ENCODE measurements around the gene DGKB.
"Not testable (repeated sequence)": the region's sequence is repeated elsewhere in the genome, so short reads cannot be mapped to it uniquely, and the experiment has no call there.

DGKB gene

GRCh38 chr7:14507617-14508016, 394.9 kb downstream of the DGKB start:
- Histone ChIP-seq H3K27me3 (ENCODE audit: control insufficient read depth, insufficient read depth, low read length) (no peaks in the 10 kb centered on the region), H3K9ac (ENCODE audit: low read length) (no peak overlapping the region), H3K36me3 (ENCODE audit: control insufficient read depth, insufficient read depth, low read length) (no peaks in the 10 kb centered on the region), H3K9me3 (ENCODE audit: control insufficient read depth, low read length) (no peaks in the 10 kb centered on the region), H3K4me1 (ENCODE audit: control insufficient read depth, insufficient read depth, low read length) (no peaks in the 10 kb centered on the region), H3K4me3 (ENCODE audit: low read length) (no peak overlapping the region)

- no peak overlapping the region for H3K4me3 ChIP-seq (ENCODE audit: low read length)
- no peaks in the 10 kb centered on the region for H3K9me3 ChIP-seq (ENCODE audit: control insufficient read depth, low read length)
- no peaks in the 10 kb centered on the region for H3K4me1 ChIP-seq (ENCODE audit: control insufficient read depth, insufficient read depth, low read length)
- H3K36me3 ChIP-seq (ENCODE audit: control insufficient read depth, insufficient read depth, low read length) = no peaks in the 10 kb centered on the region
- H3K9ac ChIP-seq (ENCODE audit: low read length) = no peak overlapping the region
- H3K27me3 ChIP-seq (ENCODE audit: control insufficient read depth, insufficient read depth, low read length) = no peaks in the 10 kb centered on the region
Measured at GRCh38 chr7:14505906-14506305, 396.6 kb downstream of the DGKB start.

DNA sequence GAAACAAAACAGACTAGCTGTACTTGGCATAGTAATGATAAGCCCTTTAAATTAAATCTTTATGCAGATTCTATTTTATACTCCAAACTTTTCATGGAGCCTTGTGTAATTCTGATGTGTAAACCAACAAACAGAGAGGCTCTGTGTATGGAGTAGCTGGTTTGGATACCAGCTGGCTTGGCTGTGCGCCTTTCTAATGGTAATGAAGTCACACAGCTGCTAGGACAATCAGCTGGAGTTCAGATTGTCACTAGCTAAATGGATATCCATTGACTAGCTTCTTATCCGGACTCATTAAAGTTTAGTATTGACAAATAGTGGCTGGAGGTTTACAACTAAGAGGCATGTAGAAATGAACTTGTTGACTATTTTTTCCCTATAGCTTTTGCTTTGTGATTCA, 398.4 kb downstream of the DGKB start:
- no peaks in the 10 kb centered on the region for H3K36me3 ChIP-seq (ENCODE audit: control insufficient read depth, insufficient read depth, low read length)
- H3K4me1 ChIP-seq (ENCODE audit: control insufficient read depth, insufficient read depth, low read length) = no peaks in the 10 kb centered on the region
- H3K9me3 ChIP-seq (ENCODE audit: control insufficient read depth, low read length) = no peaks in the 10 kb centered on the region
- no peaks in the 10 kb centered on the region for H3K27me3 ChIP-seq (ENCODE audit: control insufficient read depth, insufficient read depth, low read length)
- H3K4me3 ChIP-seq (ENCODE audit: low read length) = no peak overlapping the region
- no peak overlapping the region for H3K9ac ChIP-seq (ENCODE audit: low read length)

DNA sequence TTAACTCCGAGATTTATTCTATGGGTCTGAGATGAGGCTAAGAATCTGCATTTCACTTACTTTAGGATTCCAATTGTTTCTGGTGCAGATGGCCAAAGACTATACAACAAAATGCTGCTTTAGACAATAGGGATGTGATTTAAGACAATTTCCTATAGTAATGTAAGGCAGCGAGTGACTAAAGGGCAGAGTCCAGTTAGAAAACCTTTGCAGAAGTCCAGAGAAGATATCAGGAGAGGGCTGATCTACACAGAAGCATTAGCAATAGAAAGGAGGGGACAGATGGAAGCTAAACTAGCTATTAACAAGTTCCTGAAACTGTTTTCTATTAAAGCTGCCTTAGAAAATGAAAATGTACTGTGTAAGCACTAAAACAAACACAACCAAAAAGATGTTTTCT, 398.9 kb downstream of the DGKB start:
- H3K27me3 ChIP-seq (ENCODE audit: control insufficient read depth, insufficient read depth, low read length) = no peaks in the 10 kb centered on the region
- H3K4me3 ChIP-seq (ENCODE audit: low read length) = no peak overlapping the region
- H3K36me3 ChIP-seq (ENCODE audit: control insufficient read depth, insufficient read depth, low read length) = no peaks in the 10 kb centered on the region
- H3K9me3 ChIP-seq (ENCODE audit: control insufficient read depth, low read length) = no peaks in the 10 kb centered on the region
- H3K4me1 ChIP-seq (ENCODE audit: control insufficient read depth, insufficient read depth, low read length) = no peaks in the 10 kb centered on the region
- H3K9ac ChIP-seq (ENCODE audit: low read length) = no peak overlapping the region

DNA sequence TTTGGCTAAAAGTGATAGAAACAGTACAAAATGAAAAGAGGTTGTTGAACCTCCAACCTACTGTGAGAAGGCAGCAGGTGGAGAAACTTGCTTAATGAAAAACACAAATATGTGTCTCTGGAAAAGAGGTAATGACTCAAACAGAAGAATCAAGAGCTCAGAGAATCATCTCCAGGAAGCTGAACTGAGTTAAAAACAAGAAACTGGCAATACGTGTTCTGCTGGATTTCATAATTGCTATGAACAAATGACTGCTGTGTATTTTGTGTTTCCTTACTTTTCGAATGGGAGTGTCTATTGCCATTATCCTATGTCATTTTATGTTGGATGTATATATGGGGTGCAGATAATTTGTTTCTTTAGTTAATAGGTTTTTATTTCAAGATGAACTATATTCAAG, 401.1 kb downstream of the DGKB start:
- no peaks in the 10 kb centered on the region for H3K36me3 ChIP-seq (ENCODE audit: control insufficient read depth, insufficient read depth, low read length)

DNA sequence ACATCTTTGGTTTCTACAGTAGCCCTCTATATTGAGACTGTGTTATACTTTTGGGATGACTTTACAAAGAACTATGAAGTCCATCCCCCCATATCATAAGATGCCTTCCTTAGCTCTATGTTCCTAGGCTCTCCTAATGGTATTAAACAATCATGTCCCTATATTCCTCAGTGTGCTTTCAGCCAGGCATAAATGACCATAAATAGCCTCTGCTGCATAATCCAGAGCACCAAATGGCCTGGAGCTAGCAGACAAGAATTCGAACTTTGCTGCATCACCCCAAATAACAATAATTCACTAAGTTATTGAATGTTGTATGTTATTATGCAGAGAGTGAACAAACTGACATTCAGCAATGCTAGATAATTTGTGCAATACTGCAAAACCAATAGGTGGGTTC, 405.2 kb downstream of the DGKB start:
- no peaks in the 10 kb centered on the region for H3K27me3 ChIP-seq (ENCODE audit: control insufficient read depth, insufficient read depth, low read length)
- no peak overlapping the region for H3K9ac ChIP-seq (ENCODE audit: low read length)
- H3K4me3 ChIP-seq (ENCODE audit: low read length) = no peak overlapping the region
- no peaks in the 10 kb centered on the region for H3K36me3 ChIP-seq (ENCODE audit: control insufficient read depth, insufficient read depth, low read length)
- H3K4me1 ChIP-seq (ENCODE audit: control insufficient read depth, insufficient read depth, low read length) = no peaks in the 10 kb centered on the region
- no peaks in the 10 kb centered on the region for H3K9me3 ChIP-seq (ENCODE audit: control insufficient read depth, low read length)

More for the DNA sequence above, 401.1 kb downstream of the DGKB start:
- no peak overlapping the region for H3K4me3 ChIP-seq (ENCODE audit: low read length)
- no peaks in the 10 kb centered on the region for H3K9me3 ChIP-seq (ENCODE audit: control insufficient read depth, low read length)
- no peaks in the 10 kb centered on the region for H3K27me3 ChIP-seq (ENCODE audit: control insufficient read depth, insufficient read depth, low read length)
- no peaks in the 10 kb centered on the region for H3K4me1 ChIP-seq (ENCODE audit: control insufficient read depth, insufficient read depth, low read length)
- H3K9ac ChIP-seq (ENCODE audit: low read length) = no peak overlapping the region

DNA sequence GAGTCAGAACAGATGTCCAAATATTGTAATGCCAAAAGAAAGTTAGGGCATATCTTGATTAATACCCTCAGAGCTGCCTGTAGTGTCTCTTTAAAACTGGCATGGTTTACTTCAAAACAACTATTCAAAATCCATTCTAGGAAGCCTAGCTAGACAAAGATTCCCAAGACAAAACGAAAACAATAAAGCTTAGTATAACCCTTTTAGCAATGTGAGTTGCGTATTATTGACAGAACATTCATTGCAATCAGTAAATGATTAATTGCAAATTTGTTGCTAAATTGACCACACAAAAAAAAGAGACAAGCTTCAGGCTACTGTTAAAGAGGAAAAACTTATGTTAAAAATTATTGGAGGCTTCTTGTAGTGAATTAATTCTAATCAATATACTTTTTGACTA, 406.9 kb downstream of the DGKB start:
- Histone ChIP-seq H3K27me3 (ENCODE audit: control insufficient read depth, insufficient read depth, low read length) (no peaks in the 10 kb centered on the region), H3K4me3 (ENCODE audit: low read length) (no peak overlapping the region), H3K9me3 (ENCODE audit: control insufficient read depth, low read length) (no peaks in the 10 kb centered on the region), H3K9ac (ENCODE audit: low read length) (no peak overlapping the region), H3K4me1 (ENCODE audit: control insufficient read depth, insufficient read depth, low read length) (no peaks in the 10 kb centered on the region), H3K36me3 (ENCODE audit: control insufficient read depth, insufficient read depth, low read length) (no peaks in the 10 kb centered on the region)

DNA sequence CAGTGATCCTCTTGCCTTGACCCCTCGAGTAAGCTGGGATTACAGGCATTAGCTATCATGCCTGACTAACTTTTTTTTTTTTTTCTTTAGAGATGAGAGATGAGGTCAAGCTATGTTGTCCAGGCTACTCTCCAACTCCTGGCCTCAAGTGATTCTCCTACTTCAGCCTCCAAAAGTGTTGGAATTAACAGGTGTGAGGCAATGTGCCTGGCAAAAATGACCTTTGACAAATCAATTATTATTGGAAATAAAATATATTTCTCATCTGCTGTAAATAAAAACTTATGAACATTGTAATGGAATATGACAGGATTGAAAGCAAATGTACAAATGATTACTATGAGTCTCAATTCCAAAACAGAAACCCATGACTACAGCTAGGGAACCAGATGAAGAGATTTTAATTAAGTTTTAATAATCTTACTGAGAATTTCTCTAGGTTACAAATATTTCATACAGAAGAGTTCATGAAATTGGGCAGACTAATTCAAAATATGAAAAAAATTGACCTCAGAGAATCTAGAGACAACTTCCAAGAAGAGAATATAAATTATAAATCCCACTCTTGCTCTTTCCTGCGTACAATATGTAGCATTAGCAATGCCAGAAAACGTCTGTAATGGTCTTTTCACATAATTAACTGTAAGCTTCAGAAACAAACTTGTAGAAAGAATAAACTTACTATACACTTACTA, 414.7 kb downstream of the DGKB start:
- H3K36me3 ChIP-seq (ENCODE audit: control insufficient read depth, insufficient read depth, low read length) = no peaks in the 10 kb centered on the region

GRCh38 chr7:14483663-14484062, 418.9 kb downstream of the DGKB start:
- H3K4me3 ChIP-seq (ENCODE audit: low read length) = no peak overlapping the region
- no peaks in the 10 kb centered on the region for H3K4me1 ChIP-seq (ENCODE audit: control insufficient read depth, insufficient read depth, low read length)
- H3K36me3 ChIP-seq (ENCODE audit: control insufficient read depth, insufficient read depth, low read length) = no peaks in the 10 kb centered on the region
- H3K9ac ChIP-seq (ENCODE audit: low read length) = no peak overlapping the region
- no peaks in the 10 kb centered on the region for H3K27me3 ChIP-seq (ENCODE audit: control insufficient read depth, insufficient read depth, low read length)
- H3K9me3 ChIP-seq (ENCODE audit: control insufficient read depth, low read length) = no peaks in the 10 kb centered on the region

More for the DNA sequence above, 414.7 kb downstream of the DGKB start:
- Histone ChIP-seq H3K9me3 (ENCODE audit: control insufficient read depth, low read length) (no peaks in the 10 kb centered on the region), H3K27me3 (ENCODE audit: control insufficient read depth, insufficient read depth, low read length) (no peaks in the 10 kb centered on the region), H3K4me3 (ENCODE audit: low read length) (no peak overlapping the region), H3K4me1 (ENCODE audit: control insufficient read depth, insufficient read depth, low read length) (no peaks in the 10 kb centered on the region), H3K9ac (ENCODE audit: low read length) (no peak overlapping the region)

DNA sequence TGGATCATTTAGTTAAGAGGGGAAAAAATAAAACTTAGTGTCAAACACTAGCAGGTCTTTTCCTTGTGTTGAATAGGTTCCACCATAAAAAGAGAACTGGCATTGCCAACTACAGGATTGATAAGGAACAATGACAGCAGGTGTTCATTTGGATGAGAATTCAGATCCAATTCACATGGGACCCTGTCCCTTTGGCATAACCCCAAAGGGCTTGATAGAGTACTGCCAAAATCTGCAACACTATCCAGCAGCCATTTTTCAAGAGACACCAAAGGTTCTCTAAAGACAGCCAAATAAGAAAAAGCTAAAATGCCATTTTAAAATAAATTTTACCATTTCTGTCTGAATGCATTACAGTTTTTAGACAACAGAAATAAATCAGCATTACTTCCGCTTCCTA, 422.3 kb downstream of the DGKB start:
- no peak overlapping the region for H3K4me3 ChIP-seq (ENCODE audit: low read length)
- H3K9me3 ChIP-seq (ENCODE audit: control insufficient read depth, low read length) = no peaks in the 10 kb centered on the region
- H3K27me3 ChIP-seq (ENCODE audit: control insufficient read depth, insufficient read depth, low read length) = no peaks in the 10 kb centered on the region
- no peak overlapping the region for H3K9ac ChIP-seq (ENCODE audit: low read length)
- no peaks in the 10 kb centered on the region for H3K4me1 ChIP-seq (ENCODE audit: control insufficient read depth, insufficient read depth, low read length)
- H3K36me3 ChIP-seq (ENCODE audit: control insufficient read depth, insufficient read depth, low read length) = no peaks in the 10 kb centered on the region

GRCh38 chr7:14478834-14479510, 423.6 kb downstream of the DGKB start:
- Histone ChIP-seq H3K9ac (ENCODE audit: low read length) (no peak overlapping the region), H3K36me3 (ENCODE audit: control insufficient read depth, insufficient read depth, low read length) (no peaks in the 10 kb centered on the region), H3K4me3 (ENCODE audit: low read length) (no peak overlapping the region)

DNA sequence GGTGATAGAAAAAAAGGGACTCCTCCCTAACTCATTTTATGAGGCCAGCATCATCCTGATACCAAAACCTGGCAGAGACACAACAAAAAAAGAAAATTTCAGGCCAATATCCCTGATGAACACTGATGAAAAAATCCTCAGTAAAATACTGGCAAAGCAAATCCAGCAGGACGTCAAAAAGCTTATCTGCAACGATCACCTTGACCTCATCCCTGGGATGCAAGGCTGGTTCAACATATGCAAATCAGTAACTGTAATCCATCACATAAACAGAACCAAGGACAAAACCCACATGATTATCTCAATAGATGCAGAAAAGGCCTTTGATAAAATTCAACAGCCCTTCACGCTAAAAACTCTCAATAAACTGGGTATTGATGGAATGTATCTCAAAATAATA, 440.8 kb downstream of the DGKB start:
- H3K36me3 ChIP-seq (ENCODE audit: control insufficient read depth, insufficient read depth, low read length); H3K9ac ChIP-seq (ENCODE audit: low read length); H3K4me1 ChIP-seq (ENCODE audit: control insufficient read depth, insufficient read depth, low read length); H3K9me3 ChIP-seq (ENCODE audit: control insufficient read depth, low read length); H3K4me3 ChIP-seq (ENCODE audit: low read length); H3K27me3 ChIP-seq (ENCODE audit: control insufficient read depth, insufficient read depth, low read length): not testable (repeated sequence)

More at GRCh38 chr7:14478834-14479510, 423.6 kb downstream of the DGKB start:
- Histone ChIP-seq H3K4me1 (ENCODE audit: control insufficient read depth, insufficient read depth, low read length) (no peaks in the 10 kb centered on the region), H3K9me3 (ENCODE audit: control insufficient read depth, low read length) (no peaks in the 10 kb centered on the region), H3K27me3 (ENCODE audit: control insufficient read depth, insufficient read depth, low read length) (no peaks in the 10 kb centered on the region)
